Lower leg skin (tissue), 3 donors: Measurements from ENCODE around the gene POMGNT1.

Experiments used
- POLR2A ChIP-seq, 2 donors: fragments of 450-650 bp; IDR thresholded peaks; one replicate each; pipeline ENCODE4 v1.6.1; 2016 to 2017; ENCODE audit warnings: antibody characterized with exemption in 2 of 2, mild to moderate bottlenecking in 1 of 2, moderate library complexity in 1 of 2
- TF ChIP-seq, protein P1 (sequence below), 3 donors: fragments of 450-650 bp; IDR thresholded peaks; one replicate each; pipeline ENCODE4 v1.5.1; 2016; ENCODE audit warnings: antibody characterized with exemption in 3 of 3, mild to moderate bottlenecking in 3 of 3, moderate library complexity in 2 of 3

DNA sequence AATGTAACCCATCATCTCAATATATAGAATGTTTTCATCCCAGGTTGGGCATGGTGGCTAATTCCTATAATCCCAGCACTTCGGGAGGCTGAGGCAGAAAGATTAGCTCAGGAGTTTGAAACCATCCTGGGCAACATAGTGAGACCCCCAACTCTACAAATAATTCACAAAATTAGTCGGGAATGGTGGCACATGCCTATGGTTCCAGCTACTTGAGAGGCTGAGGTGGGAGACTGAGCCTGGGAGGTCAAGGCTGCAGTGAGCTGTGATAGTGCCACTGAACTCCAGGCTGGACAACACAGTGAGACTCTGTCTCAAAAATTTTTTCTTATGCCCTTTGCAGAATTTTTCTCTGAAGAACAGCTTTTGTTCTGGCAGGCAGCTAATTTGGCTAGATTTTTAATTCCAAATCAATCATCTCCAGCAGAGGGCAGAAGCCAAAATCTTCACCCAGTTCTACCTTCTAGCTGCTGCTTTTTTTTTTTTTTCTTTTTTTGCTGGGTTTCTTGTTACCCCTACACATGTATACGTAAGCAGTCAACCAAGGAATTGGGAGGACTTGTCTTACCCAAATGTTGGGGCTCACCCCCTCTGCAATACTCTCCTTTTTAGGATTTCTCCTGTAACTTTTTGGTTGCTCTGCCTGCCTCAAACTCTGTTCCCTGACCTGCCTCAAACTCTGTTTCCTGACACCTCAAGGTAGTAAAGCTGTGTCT, 46.6 kb upstream of the POMGNT1 start:
- TF ChIP-seq, protein P1, sequence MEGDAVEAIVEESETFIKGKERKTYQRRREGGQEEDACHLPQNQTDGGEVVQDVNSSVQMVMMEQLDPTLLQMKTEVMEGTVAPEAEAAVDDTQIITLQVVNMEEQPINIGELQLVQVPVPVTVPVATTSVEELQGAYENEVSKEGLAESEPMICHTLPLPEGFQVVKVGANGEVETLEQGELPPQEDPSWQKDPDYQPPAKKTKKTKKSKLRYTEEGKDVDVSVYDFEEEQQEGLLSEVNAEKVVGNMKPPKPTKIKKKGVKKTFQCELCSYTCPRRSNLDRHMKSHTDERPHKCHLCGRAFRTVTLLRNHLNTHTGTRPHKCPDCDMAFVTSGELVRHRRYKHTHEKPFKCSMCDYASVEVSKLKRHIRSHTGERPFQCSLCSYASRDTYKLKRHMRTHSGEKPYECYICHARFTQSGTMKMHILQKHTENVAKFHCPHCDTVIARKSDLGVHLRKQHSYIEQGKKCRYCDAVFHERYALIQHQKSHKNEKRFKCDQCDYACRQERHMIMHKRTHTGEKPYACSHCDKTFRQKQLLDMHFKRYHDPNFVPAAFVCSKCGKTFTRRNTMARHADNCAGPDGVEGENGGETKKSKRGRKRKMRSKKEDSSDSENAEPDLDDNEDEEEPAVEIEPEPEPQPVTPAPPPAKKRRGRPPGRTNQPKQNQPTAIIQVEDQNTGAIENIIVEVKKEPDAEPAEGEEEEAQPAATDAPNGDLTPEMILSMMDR (IDR thresholded peaks at IDR 0.05), result no peak
- no peak for TF ChIP-seq POLR2A (IDR thresholded peaks at IDR 0.05)
